SJCRH30 (cell line): ENCODE data around the gene CARD19. TPM values are rescaled to one million over a fixed set of nuclear protein-coding genes. Genes with fewer than 3 reads are reported as not detected.
A peak's percentile ranks its signal among the peaks of the same experiment; 100 is the strongest.

Source experiments
- DNase-seq, 2 experiments: peaks; one replicate each; pipeline ENCODE4 v3.0.0-alpha.2; 2015 to 2020
- H3K27ac ChIP-seq: fragments of 250-450 bp; sonication (Bioruptor Pico); 2 replicates; pipeline ENCODE4 v1.5.1; 2020; ENCODE audit warnings: mild to moderate bottlenecking, moderate library complexity
- H3K27me3 ChIP-seq: fragments of 250-450 bp; sonication (Bioruptor Pico); 2 replicates; pipeline ENCODE4 v1.5.1; 2020; ENCODE audit warnings: mild to moderate bottlenecking, moderate library complexity
- H3K36me3 ChIP-seq: fragments of 250-450 bp; sonication (Bioruptor Pico); 2 replicates; pipeline ENCODE4 v1.5.1; 2020; ENCODE audit warnings: mild to moderate bottlenecking, moderate library complexity
- H3K4me1 ChIP-seq: fragments of 250-450 bp; sonication (Bioruptor Pico); 2 replicates; pipeline ENCODE4 v1.5.1; 2020; ENCODE audit warnings: mild to moderate bottlenecking, moderate library complexity
- H3K4me3 ChIP-seq: fragments of 250-450 bp; sonication (Bioruptor Pico); 2 replicates; pipeline ENCODE4 v1.5.1; 2020; ENCODE audit warnings: mild to moderate bottlenecking, moderate library complexity
- H3K9me3 ChIP-seq: fragments of 250-450 bp; sonication (Bioruptor Pico); replicated peaks from 2 replicates; pipeline ENCODE4 v1.5.1; 2020; ENCODE audit warnings: mild to moderate bottlenecking, moderate library complexity
- total RNA-seq: library from RNA; depleted of rRNA; stranded (reverse); fragments of >200 nt; shearing (Covaris generic); gene quantifications from 2 replicates; pipeline ENCODE4 v1.2.3, GENCODE V29; 2014; rRNA removed

CARD19 gene
- total RNA-seq, 1 experiment from 2014 or later = 36.9 TPM

DNA sequence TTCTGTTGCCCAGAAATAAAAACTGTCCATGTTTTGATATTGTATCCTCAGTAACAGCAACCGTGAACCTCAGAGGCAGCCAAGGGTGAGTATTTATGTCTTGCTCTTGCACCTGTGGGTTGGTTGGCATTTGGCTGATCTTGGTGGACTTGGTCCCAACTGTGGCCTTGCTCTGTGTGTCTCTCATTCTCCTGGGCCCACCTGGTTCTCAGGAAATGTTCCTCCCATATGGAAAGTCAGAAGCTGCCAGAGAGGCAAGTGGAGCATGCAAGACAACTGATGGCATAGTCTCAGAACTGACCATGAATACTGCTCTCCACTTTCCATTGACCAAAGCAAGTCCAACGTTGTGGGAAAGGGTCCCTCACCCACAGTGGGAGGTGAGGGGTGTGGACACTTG, 51.6 kb downstream of the CARD19 start:
- Histone ChIP-seq H3K4me3 (no peak overlapping the region), H3K36me3 (no peaks in the 10 kb centered on the region), H3K9me3 (no peaks in the 10 kb centered on the region), H3K4me1 (peaks cover 8% of the 10 kb centered on the region; the same call in 1 of the 2 replicates), H3K27me3 (peaks cover 3% of the 10 kb centered on the region; the same call in 1 of the 2 replicates), H3K27ac (no peak overlapping the region)
- DNase-seq = no peak

DNA sequence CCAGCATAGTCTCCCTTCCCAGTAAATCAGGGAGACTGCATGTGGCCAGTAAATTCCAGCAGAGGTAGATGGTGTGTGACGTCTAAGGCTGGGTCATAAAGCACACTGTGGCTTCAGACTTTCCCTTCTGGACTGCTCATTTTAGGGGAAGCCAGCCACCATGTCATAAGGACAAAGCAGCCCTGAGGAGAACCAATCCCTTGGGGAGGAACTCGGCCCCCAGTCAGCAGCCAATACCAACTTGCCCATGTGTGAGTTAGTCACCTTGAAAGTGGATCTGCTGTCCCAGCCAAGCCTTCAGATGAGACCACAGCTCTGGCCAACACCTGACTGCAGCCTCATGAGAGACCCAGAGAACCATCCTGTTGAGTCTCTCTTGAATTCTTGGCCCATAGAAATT, 52.7 kb downstream of the CARD19 start:
- H3K27me3 ChIP-seq = peaks cover 2% of the 10 kb centered on the region; the same call in 1 of the 2 replicates
- DNase-seq = no peak
- no peaks in the 10 kb centered on the region for H3K36me3 ChIP-seq
- no peak overlapping the region for H3K4me3 ChIP-seq
- no peak overlapping the region for H3K27ac ChIP-seq
- no peaks in the 10 kb centered on the region for H3K9me3 ChIP-seq
- H3K4me1 ChIP-seq = peaks cover 7% of the 10 kb centered on the region; the same call in 1 of the 2 replicates

DNA sequence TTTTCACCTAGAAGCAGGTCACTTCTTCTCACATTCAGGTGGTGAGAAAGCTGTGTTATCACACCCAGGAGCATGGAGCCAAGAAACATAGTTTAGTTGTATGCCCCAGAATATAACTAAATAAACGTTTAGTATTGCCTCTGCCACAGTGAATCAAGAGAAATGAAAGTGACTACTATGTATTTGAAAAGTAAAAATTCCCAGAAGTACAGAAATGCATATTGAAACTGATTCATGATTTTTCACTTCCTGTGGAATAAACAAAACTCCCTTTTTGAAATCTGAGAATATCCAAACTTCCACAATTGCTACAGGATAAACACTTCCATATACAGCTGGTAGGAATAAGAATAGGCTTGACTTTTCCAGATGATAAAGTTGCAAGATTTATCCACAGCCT, 53.3 kb downstream of the CARD19 start:
- H3K9me3 ChIP-seq = no peaks in the 10 kb centered on the region
- no peak overlapping the region for H3K27ac ChIP-seq
- no peak overlapping the region for H3K4me3 ChIP-seq
- peaks cover 2% of the 10 kb centered on the region; the same call in 1 of the 2 replicates for H3K27me3 ChIP-seq
- no peaks in the 10 kb centered on the region for H3K36me3 ChIP-seq
- DNase-seq = no peak
- 0 out of 2 replicates have a peak, but pooled peaks cover under 1% of the 10 kb centered on the region for H3K4me1 ChIP-seq

DNA sequence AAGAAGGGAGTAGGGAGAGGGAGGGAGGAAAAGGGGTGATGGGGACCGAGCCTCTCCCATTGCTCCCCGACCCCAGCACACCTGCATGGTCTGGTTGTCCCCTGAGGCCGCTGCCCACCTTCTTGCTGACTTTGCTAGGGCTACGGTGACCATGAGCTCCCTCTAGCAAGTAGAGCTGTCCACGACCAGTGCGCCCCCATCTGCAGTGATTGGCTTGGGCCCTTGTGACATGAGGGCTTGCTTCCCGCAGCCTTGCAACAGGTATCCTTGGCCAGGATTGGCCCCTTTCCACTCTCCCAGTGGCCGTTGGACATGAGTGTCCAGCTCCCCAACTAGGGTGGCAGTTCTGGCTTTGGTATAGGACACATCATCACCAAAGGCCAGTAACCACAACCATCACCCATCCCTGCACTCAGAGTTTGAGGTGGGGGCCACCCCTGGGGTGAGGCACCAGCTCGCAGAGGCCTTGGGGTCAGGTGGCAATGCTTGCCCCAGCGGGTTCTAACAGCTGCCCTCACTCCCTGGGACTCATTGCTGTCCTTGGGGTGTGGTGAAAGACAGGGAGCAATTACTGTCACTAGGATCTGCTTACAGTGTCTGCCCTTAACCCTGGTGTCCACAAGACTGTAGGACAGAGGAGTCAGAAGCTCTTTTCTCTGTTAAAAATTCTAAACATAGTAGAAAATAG, 55.2 kb downstream of the CARD19 start:
- peaks cover 2% of the 10 kb centered on the region; the same call in 1 of the 2 replicates for H3K27me3 ChIP-seq
- DNase-seq = no peak
- no peak overlapping the region for H3K27ac ChIP-seq
- H3K4me1 ChIP-seq = no peaks in the 10 kb centered on the region
- H3K9me3 ChIP-seq = no peaks in the 10 kb centered on the region
- H3K4me3 ChIP-seq = no peak overlapping the region
- H3K36me3 ChIP-seq = no peaks in the 10 kb centered on the region

DNA sequence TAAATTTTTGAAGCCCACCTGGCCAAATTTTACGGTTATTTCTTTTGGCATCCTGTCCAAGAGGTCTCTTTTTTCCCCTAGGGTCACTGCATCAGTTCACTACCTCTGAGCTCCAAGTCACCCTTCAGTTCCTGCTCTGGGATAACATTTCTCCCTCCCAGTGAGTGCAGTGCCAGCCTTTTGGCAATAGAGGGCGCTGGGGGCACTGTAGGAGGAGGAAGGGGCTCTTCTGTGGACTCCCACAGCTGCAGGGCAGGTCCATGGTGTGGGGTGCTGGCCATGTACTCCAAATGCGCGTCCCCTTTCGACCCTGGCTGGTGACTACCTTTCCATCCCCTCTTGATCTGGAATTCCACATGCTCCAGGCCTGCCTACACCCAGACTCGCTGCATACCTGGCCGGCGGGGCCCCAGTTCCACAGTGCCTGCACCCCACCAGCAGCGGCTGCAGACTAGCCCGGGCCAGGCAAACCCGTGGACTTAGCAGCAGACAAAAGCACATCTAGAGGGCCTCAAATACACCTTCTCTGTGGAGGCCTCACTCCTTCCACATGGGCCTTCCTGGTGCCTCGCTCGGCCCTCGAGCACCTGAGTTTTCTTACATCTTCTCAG, 58.4 kb downstream of the CARD19 start:
- no peaks in the 10 kb centered on the region for H3K36me3 ChIP-seq
- no peak overlapping the region for H3K4me3 ChIP-seq
- no peak overlapping the region for H3K27ac ChIP-seq
- H3K27me3 ChIP-seq = peaks cover 2% of the 10 kb centered on the region; the same call in 1 of the 2 replicates
- peak; percentile 57 to 78 for DNase-seq
- H3K4me1 ChIP-seq = no peaks in the 10 kb centered on the region
- H3K9me3 ChIP-seq = no peaks in the 10 kb centered on the region

DNA sequence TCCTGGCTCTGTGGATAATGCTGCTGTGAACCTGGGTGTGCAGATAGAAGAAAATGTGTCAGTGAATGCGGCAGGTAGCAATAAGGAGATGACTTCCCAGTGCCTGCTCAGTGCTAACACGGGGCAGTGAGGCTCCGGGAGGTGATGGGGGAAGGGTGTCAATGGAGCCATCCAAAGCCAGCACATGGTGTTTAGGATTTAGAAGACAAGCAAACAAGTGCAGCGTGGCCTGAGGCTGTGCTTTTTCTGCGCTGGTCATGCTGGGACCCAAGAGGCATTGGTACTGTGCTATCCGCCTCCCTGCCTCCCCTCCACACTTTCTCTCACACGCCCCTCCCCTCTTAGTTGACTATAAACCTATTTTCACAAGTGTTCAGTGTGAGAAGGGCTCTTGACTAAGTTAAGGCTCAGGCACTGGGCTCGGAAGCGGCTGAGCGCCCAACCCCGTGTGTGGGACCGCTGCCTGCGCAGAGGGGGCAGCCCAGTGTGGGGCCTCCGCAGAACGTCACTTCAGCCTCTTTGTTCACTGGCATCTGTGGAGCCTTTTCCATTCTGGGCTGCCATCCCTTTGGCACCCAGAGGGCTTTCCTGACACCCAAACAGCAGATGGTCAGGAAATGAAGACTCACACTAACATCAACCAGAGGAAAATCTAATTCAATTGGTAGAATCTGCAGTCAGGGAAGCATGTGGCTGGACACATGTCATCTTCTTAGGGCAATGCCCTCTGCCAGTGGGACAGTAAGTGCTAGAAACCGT, 59.9 kb downstream of the CARD19 start:
- Histone ChIP-seq H3K9me3 (no peaks in the 10 kb centered on the region), H3K4me3 (no peak overlapping the region), H3K4me1 (no peaks in the 10 kb centered on the region), H3K27ac (no peak overlapping the region), H3K27me3 (peaks cover 2% of the 10 kb centered on the region; the same call in 1 of the 2 replicates), H3K36me3 (no peaks in the 10 kb centered on the region)
- DNase-seq = no peak

DNA sequence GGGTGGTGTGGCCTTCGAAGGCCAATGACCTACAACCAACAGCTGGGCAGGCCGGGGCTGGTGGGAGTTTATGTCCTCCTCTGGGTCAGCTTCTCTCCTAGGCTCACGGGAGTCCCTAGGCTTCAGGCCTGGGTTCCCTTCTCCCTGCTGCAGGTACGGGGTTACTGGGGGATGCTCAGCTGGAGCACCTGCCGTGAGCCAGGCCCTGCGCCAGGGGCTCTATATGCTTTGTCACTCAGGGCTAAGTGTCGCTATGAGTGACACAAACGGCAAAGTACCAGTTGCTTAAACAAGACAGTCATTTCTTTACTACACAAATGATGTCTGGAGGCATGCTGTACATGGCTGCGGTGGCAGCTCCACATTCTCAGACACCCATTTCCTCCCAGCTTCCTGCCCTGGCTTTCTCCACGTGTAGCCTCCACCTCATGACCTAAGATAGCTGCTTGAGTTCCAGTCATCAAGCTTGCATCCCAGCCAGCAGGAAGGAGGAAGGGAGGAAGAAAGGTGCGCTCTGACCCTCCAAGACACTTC, 60.5 kb downstream of the CARD19 start:
- H3K36me3 ChIP-seq = no peaks in the 10 kb centered on the region
- H3K4me1 ChIP-seq = no peaks in the 10 kb centered on the region
- DNase-seq = no peak
- no peaks in the 10 kb centered on the region for H3K9me3 ChIP-seq
- no peaks in the 10 kb centered on the region; the same call in 1 of the 2 replicates for H3K27me3 ChIP-seq
- H3K27ac ChIP-seq = no peak overlapping the region
- H3K4me3 ChIP-seq = no peak overlapping the region

DNA sequence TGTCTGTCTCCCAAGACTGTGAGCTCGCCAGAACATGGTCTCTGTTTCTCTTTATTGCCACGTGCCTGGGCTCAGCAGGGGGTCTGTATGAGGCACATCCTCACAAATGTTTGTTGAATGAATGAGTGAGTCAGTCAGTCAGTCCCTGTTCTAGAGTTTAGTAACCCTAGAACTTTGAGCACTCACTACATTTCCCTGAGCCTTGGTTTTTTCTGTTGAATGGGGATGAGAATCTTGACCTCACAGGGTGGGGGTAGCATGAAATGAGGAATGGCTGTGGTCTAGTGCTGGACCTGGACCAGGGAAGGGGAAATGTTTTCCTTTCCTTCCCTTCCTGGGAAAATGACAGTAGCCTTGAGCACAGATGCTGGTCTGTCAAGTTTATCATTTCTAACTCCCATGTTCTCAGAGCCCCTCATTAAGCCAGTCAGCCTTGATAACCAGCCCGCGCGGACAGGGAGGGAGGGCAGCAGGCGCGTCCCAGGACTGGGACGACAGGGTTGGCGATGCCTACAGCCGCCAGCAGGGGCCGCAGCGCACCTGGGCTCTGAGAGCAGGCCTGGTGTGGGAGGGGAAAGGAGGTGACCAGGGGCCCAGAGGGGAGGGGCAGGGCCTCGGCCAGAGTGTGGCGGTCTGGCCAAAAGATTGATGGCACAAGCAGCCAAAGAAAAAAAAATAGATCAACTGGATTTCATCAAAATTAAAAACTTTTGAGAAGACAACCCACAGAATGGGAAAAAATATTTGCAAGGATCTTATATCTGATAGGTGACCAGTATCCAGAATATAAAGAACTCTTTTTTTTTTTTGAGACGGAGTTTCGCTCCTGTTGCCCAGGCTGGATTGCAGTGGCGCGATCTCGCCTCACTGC, 63.8 kb downstream of the CARD19 start:
- H3K9me3 ChIP-seq = no peaks in the 10 kb centered on the region
- H3K4me3 ChIP-seq = no peak overlapping the region
- no peaks in the 10 kb centered on the region for H3K36me3 ChIP-seq
- peak; percentile 77 to 87 for DNase-seq
- H3K27me3 ChIP-seq = no peaks in the 10 kb centered on the region; the same call in 1 of the 2 replicates
- H3K27ac ChIP-seq = no peak overlapping the region
- no peaks in the 10 kb centered on the region for H3K4me1 ChIP-seq

DNA sequence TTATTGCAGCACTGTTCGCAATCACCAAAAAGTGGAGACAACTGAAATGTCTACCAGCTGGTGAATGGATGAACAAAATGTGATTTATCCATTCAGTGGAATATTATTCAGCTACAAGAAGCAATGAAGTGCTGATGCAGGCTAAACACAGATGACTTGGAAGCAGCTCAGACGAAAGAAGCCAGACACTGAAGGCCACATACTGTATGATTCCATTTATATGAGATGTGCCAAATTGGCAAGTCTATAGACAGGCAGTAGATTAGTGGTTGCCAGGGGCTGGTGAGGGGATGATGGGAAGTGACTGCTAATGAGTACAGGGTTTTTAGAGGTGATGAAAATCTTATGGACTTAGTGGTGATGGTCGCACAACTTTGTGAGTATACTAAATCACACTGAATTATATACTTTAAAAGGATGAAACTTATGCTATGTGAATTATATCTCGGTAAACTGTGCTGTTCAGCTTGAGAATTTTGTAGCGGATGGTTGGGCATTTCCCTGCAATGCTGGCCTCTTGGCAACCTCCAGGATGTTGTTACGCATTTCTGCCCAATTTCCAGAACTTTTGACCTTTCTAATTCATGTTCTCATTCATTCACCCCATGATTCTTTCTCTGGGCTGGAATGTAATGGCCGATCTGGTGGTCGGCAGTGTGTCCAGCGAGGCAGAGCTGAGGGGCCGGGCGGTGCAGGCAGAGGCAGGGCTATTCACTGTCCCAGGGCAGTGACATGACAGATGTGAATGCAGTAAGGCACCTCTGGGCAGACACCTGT, 66.0 kb downstream of the CARD19 start:
- Histone ChIP-seq H3K4me1 (no peaks in the 10 kb centered on the region), H3K36me3 (no peaks in the 10 kb centered on the region), H3K4me3 (no peak overlapping the region), H3K9me3 (no peaks in the 10 kb centered on the region), H3K27me3 (no peaks in the 10 kb centered on the region; the same call in 1 of the 2 replicates), H3K27ac (no peak overlapping the region)
- no peak for DNase-seq

Other genes with a start within 250 kb of the CARD19 start
- gene ZNF484, start 218.2 kb upstream of the CARD19 start, total RNA-seq = 18.2 and 21.6 TPM in 2 replicates
- gene FGD3, start 148.7 kb upstream of the CARD19 start, total RNA-seq = 0.56 and 0.65 TPM in 2 replicates
- not detected in 2 replicates for gene SUSD3, start 37.5 kb upstream of the CARD19 start, total RNA-seq
- gene NINJ1, start 38.0 kb downstream of the CARD19 start, total RNA-seq = 24.6 and 27.1 TPM in 2 replicates
- not detected in 2 replicates for gene WNK2, start 87.9 kb downstream of the CARD19 start, total RNA-seq